GM18508 (cell line): ENCODE data around the gene SNED1.
A peak's percentile ranks its signal among the peaks of the same experiment; 100 is the strongest.
"Not testable (repeated sequence)": the region's sequence is repeated elsewhere in the genome, so short reads cannot be mapped to it uniquely, and the experiment has no call there.

Experiments
- ATAC-seq: cut with Tn5 transposase; IDR thresholded peaks from one replicate; pipeline ENCODE4 v1.9.1; 2021; ENCODE audit warnings: moderate number of reproducible peaks; ENCODE audit not compliant: insufficient read depth, unreplicated experiment

SNED1 gene

GRCh38 chr2:241095594-241096290, 97.3 kb downstream of the SNED1 start:
- ATAC-seq: no peak

GRCh38 chr2:241096979-241097378, 98.6 kb downstream of the SNED1 start:
- no peak for ATAC-seq

- no peak for ATAC-seq
Observed at GRCh38 chr2:241099246-241099645, 100.8 kb downstream of the SNED1 start.

- ATAC-seq: peak; percentile 53
Observed at GRCh38 chr2:241102239-241102803, 103.9 kb downstream of the SNED1 start, which contains the start of gene MTERF4. MTERF4 (minus strand) TSS chr2:241102287; CDS start chr2:241102273, 14 bp downstream.

- ATAC-seq: no peak
Observed at GRCh38 chr2:241103176-241103595, 104.8 kb downstream of the SNED1 start.

GRCh38 chr2:241104611-241105010, 106.2 kb downstream of the SNED1 start:
- not testable (repeated sequence) for ATAC-seq

GRCh38 chr2:241105641-241106040, 107.2 kb downstream of the SNED1 start:
- ATAC-seq: no peak

- ATAC-seq: no peak
Observed at GRCh38 chr2:241107031-241107783, 108.8 kb downstream of the SNED1 start.

GRCh38 chr2:241108271-241109209, 110.1 kb downstream of the SNED1 start:
- ATAC-seq: no peak

GRCh38 chr2:241109210-241110088, 111.0 kb downstream of the SNED1 start:
- ATAC-seq: no peak

- no peak for ATAC-seq
Observed at GRCh38 chr2:241110089-241110606, 111.7 kb downstream of the SNED1 start.

- ATAC-seq: no peak
Observed at GRCh38 chr2:241110607-241111439, 112.4 kb downstream of the SNED1 start.

- ATAC-seq: no peak
Observed at GRCh38 chr2:241111440-241111805, 113.0 kb downstream of the SNED1 start.

GRCh38 chr2:241112046-241112445, 113.6 kb downstream of the SNED1 start:
- no peak for ATAC-seq

- no peak for ATAC-seq
Observed at GRCh38 chr2:241112592-241112991, 114.2 kb downstream of the SNED1 start.

GRCh38 chr2:241114836-241115235, 116.4 kb downstream of the SNED1 start:
- ATAC-seq: no peak

GRCh38 chr2:241115361-241115760, 116.9 kb downstream of the SNED1 start:
- ATAC-seq: no peak
